IMR-90 (cell line): Measurements from ENCODE around the gene RASGEF1C. TPM values are rescaled to one million over a fixed set of nuclear protein-coding genes. Genes with fewer than 3 reads are reported as not detected.
A peak's percentile ranks its signal among the peaks of the same experiment; 100 is the strongest.

Source experiments
- ATAC-seq: fragments of 200-7000 bp; cut with Tn5 transposase; 2 replicates; pipeline ENCODE4 v1.9.1; 2020; ENCODE audit warnings: low read depth, mild to moderate bottlenecking, moderate library complexity
- BruUV-seq: library from RNA; stranded (reverse); fragments of 400-500 nt; replicated peaks from 2 replicates; lab custom pipeline; 2021; lab: Mats Ljungman, UMichigan
- CTCF ChIA-PET: fragments of 300-600 bp; formaldehyde crosslinking; extraction: SDS; loops from one replicate; lab custom pipeline; 2021; ENCODE audit warnings: antibody characterized with exemption; lab: Yijun Ruan, JAX
- POLR2A ChIA-PET: fragments of 300-600 bp; sonication (Branson Sonifier 250); formaldehyde crosslinking; loops from one replicate; lab custom pipeline; 2022; ENCODE audit warnings: antibody characterized with exemption; ENCODE audit not compliant: unreplicated experiment; lab: Charles Lee
- DNase-seq: peaks from one replicate; pipeline ENCODE4 v3.0.0; 2013
- H2AFZ ChIP-seq: replicated peaks from 2 replicates; pipeline ENCODE3; 2013; ENCODE audit warnings: low read length, mild to moderate bottlenecking; ENCODE audit not compliant: poor library complexity
- H2AK5ac ChIP-seq: 2 replicates; pipeline ENCODE4 v1.6.1; 2013; ENCODE audit warnings: low read depth, low read length, inconsistent platforms
- H2AK9ac ChIP-seq: replicated peaks from 2 replicates; pipeline ENCODE3; 2013; ENCODE audit warnings: mild to moderate bottlenecking, low read depth, low read length, moderate library complexity; ENCODE audit not compliant: poor library complexity
- H2BK120ac ChIP-seq: 2 replicates; pipeline ENCODE4 v1.6.1; 2013; ENCODE audit warnings: low read depth, low read length, inconsistent platforms
- H2BK15ac ChIP-seq: 3 replicates; pipeline ENCODE4 v1.6.1; 2013; ENCODE audit warnings: low read depth, low read length, inconsistent platforms
- H2BK20ac ChIP-seq: 2 replicates; pipeline ENCODE4 v1.6.1; 2013; ENCODE audit warnings: low read depth, mild to moderate bottlenecking, inconsistent platforms, low read length, moderate library complexity
- H2BK5ac ChIP-seq: 2 replicates; pipeline ENCODE4 v1.6.1; 2013; ENCODE audit warnings: mild to moderate bottlenecking, low read depth, low read length, inconsistent platforms; ENCODE audit not compliant: poor library complexity, severe bottlenecking
- H3K14ac ChIP-seq: replicated peaks from 2 replicates; pipeline ENCODE4 v1.6.1; 2013; ENCODE audit warnings: low read depth, low read length, inconsistent platforms
- H3K18ac ChIP-seq: 2 replicates; pipeline ENCODE4 v1.6.1; 2013; ENCODE audit warnings: low read depth, low read length, control low read depth
- H3K23ac ChIP-seq: 2 replicates; pipeline ENCODE4 v1.6.1; 2013; ENCODE audit warnings: low read depth, low read length, inconsistent platforms
- H3K27ac ChIP-seq: 2 replicates; pipeline ENCODE4 v1.5.1; 2013; ENCODE audit warnings: mild to moderate bottlenecking, control low read depth, low read length; ENCODE audit not compliant: insufficient read depth
- H3K27me3 ChIP-seq: 2 replicates; pipeline ENCODE4 v1.6.1; 2013; ENCODE audit warnings: low read length; ENCODE audit not compliant: control insufficient read depth, insufficient read depth
- H3K36me3 ChIP-seq: 2 replicates; pipeline ENCODE4 v1.6.1; 2013; ENCODE audit warnings: low read length, mixed read lengths; ENCODE audit not compliant: control insufficient read depth, insufficient read depth
- H3K4ac ChIP-seq: 2 replicates; pipeline ENCODE4 v1.6.1; 2013; ENCODE audit warnings: low read depth, low read length, inconsistent platforms
- H3K4me1 ChIP-seq: 2 replicates; pipeline ENCODE4 v1.6.1; 2013; ENCODE audit warnings: low read length, mixed read lengths; ENCODE audit not compliant: control insufficient read depth, insufficient read depth
- H3K4me2 ChIP-seq: 2 replicates; pipeline ENCODE4 v1.6.1; 2013; ENCODE audit warnings: low read depth, mild to moderate bottlenecking, control low read depth, low read length, moderate library complexity
- H3K4me3 ChIP-seq: 2 replicates; pipeline ENCODE4 v1.5.1; 2013; ENCODE audit warnings: low read depth, mild to moderate bottlenecking, control low read depth, low read length, moderate library complexity; ENCODE audit not compliant: insufficient read depth
- H3K56ac ChIP-seq: 2 replicates; pipeline ENCODE4 v1.6.1; 2013; ENCODE audit warnings: low read length, inconsistent platforms; ENCODE audit not compliant: insufficient read depth; ENCODE audit errors: extremely low read depth
- H3K79me1 ChIP-seq, 2 experiments: 2 replicates each; pipeline ENCODE4 v1.6.1; 2013; ENCODE audit warnings: low read length in 2 of 2, inconsistent platforms in 1 of 2, low read depth in 1 of 2
- H3K9ac ChIP-seq: 2 replicates; pipeline ENCODE4 v1.6.1; 2013; ENCODE audit warnings: low read depth, low read length, control low read depth
- H3K9me1 ChIP-seq: 2 replicates; pipeline ENCODE4 v1.6.1; 2013; ENCODE audit warnings: low read length, inconsistent platforms; ENCODE audit not compliant: insufficient read depth
- H3K9me3 ChIP-seq: 2 replicates; pipeline ENCODE4 v1.6.1; 2013; ENCODE audit warnings: low read length; ENCODE audit not compliant: control insufficient read depth, insufficient read depth
- H4K20me1 ChIP-seq: 2 replicates; pipeline ENCODE4 v1.6.1; 2013; ENCODE audit warnings: low read length, inconsistent platforms; ENCODE audit not compliant: insufficient read depth
- H4K5ac ChIP-seq: 2 replicates; pipeline ENCODE4 v1.6.1; 2013; ENCODE audit warnings: mild to moderate bottlenecking, low read depth, low read length, control low read depth
- H4K8ac ChIP-seq, 2 experiments: 2 replicates each; pipeline ENCODE4 v1.6.1; 2013; ENCODE audit warnings: low read depth in 2 of 2, low read length in 2 of 2, control low read depth in 1 of 2, inconsistent platforms in 1 of 2
- H4K91ac ChIP-seq: 2 replicates; pipeline ENCODE4 v1.6.1; 2013; ENCODE audit warnings: low read depth, low read length, inconsistent platforms; ENCODE audit not compliant: insufficient read depth
- CEBPB ChIP-seq: IDR thresholded peaks from 2 replicates; pipeline ENCODE4 v1.6.1; 2012; ENCODE audit warnings: low read depth, low read length, improper control_type of control experiment
- FOS ChIP-seq: fragments of 150-350 bp; IDR thresholded peaks from 2 replicates; pipeline ENCODE4 v1.6.1; 2016; ENCODE audit warnings: low read depth, low read length
- MAZ ChIP-seq: IDR thresholded peaks from 2 replicates; pipeline ENCODE4 v1.6.1; 2012; ENCODE audit warnings: low read depth, mild to moderate bottlenecking, low read length, improper control_type of control experiment, moderate library complexity, borderline replicate concordance
- POLR2A ChIP-seq: IDR thresholded peaks from 2 replicates; pipeline ENCODE4 v1.6.1; 2012; ENCODE audit warnings: mild to moderate bottlenecking, low read depth, low read length
- RAD21 ChIP-seq: IDR thresholded peaks from 2 replicates; pipeline ENCODE4 v1.6.1; 2012; ENCODE audit warnings: low read length, improper control_type of control experiment
- RCOR1 ChIP-seq: IDR thresholded peaks from 2 replicates; pipeline ENCODE4 v1.6.1; 2012; ENCODE audit warnings: mild to moderate bottlenecking, low read length, improper control_type of control experiment; ENCODE audit not compliant: insufficient replicate concordance
- RFX5 ChIP-seq: IDR thresholded peaks from 2 replicates; pipeline ENCODE4 v1.8.0; 2012; ENCODE audit warnings: low read depth, mild to moderate bottlenecking, low read length, moderate library complexity
- SMC3 ChIP-seq: fragments of 150-350 bp; IDR thresholded peaks from 2 replicates; pipeline ENCODE4 v1.6.1; 2016; ENCODE audit warnings: low read depth, mild to moderate bottlenecking, antibody characterized with exemption, low read length, moderate library complexity
- USF2 ChIP-seq: fragments of 150-350 bp; IDR thresholded peaks from 2 replicates; pipeline ENCODE4 v1.6.1; 2017; ENCODE audit warnings: mild to moderate bottlenecking, antibody characterized with exemption, low read length, low read depth
- WGBS, 2 experiments: methylation state at CpG; one replicate each; pipeline versions ENCODE4 v1.1.5 to v1.1.7; 2013; ENCODE audit warnings: missing lambda C conversion rate in 2 of 2; ENCODE audit not compliant: insufficient read length in 1 of 2; ENCODE audit errors: extremely low coverage in 2 of 2; 5-methylcytosine and 5-hydroxymethylcytosine counted together
- dilution Hi-C: fragments of 300-500 bp; cut with HindIII; formaldehyde crosslinking; loops from one replicate; pipeline ENCODE4 v1.14.3; 2018; ENCODE audit warnings: low sequenced_read_pairs; ENCODE audit not compliant: unreplicated experiment
- in situ Hi-C: fragments of 300-500 bp; cut with MboI; formaldehyde crosslinking; loops from 3 replicates; pipeline ENCODE4 v1.14.3; 2019; ENCODE audit warnings: low sequenced_read_pairs, inconsistent platforms, mixed read lengths
- intact Hi-C: fragments of 100-400 bp; cut with micrococcal nuclease; formaldehyde crosslinking; loops from 2 replicates; pipeline ENCODE4 v1.10.0; 2022
- polyA plus RNA-seq, 3 experiments: library from polyadenylated mRNA; depleted of rRNA; stranded (reverse); fragments of >200 nt; gene quantifications; 2 replicates each; pipeline ENCODE4 v1.2.3, GENCODE V29; 2012; ENCODE audit warnings: low replicate concordance in 1 of 3
- total RNA-seq: library from RNA; depleted of rRNA; stranded (reverse); fragments of >200 nt; gene quantifications from 2 replicates; pipeline ENCODE4 v1.2.3, GENCODE V29; 2012

Gene RASGEF1C
- total and polyA plus RNA-seq, 2 of the 4 experiments (the other 2 are of a cell fraction): not detected

GRCh38 chr5:180136630-180137381 is 72.2 kb downstream of the RASGEF1C start:
- H2BK5ac ChIP-seq: no peak overlapping the region
- H2AK5ac ChIP-seq: no peak overlapping the region
- peaks cover 2% of the 10 kb centered on the region; the same call in 1 of the 2 replicates for H3K4me1 ChIP-seq
- peaks cover 28% of the 10 kb centered on the region for H3K27me3 ChIP-seq
- no peaks in the 10 kb centered on the region for H3K36me3 ChIP-seq
- no peaks in the 10 kb centered on the region for H3K9me1 ChIP-seq
- H3K9ac ChIP-seq: no peak overlapping the region
- H4K91ac ChIP-seq: no peak overlapping the region
- no peak overlapping the region for H2BK20ac ChIP-seq
- intact Hi-C loops (no loop called here), in situ Hi-C loops (loop anchor here (25.0 kb wide), 1 partner anchor 325 kb away; no protein-coding TSS in a partner anchor), dilution Hi-C loops (no loop called here)
- H4K5ac ChIP-seq: no peak overlapping the region
- WGBS, 2 experiments: 93% methylated on average over 18 of the region's 38 CpGs; no CpG with 5 or more reads in 1 of the 2 experiments
- no peak overlapping the region for H3K4me2 ChIP-seq
- no peak overlapping the region for H3K18ac ChIP-seq
- no peak overlapping the region for H2AFZ ChIP-seq
- no peak overlapping the region for H2BK120ac ChIP-seq
- TF ChIP-seq MAZ: no peak
- TF ChIP-seq CEBPB: no peak
- TF ChIP-seq RFX5: no peak
- TF ChIP-seq POLR2A: no peak
- no peak for TF ChIP-seq SMC3
- TF ChIP-seq FOS: no peak
- 0 out of 2 replicates have a peak, but pooled peaks have one; percentile 9 for TF ChIP-seq USF2
- no peak for TF ChIP-seq RCOR1
- no peak for TF ChIP-seq RAD21
- no peaks in the 10 kb centered on the region for H3K79me1 ChIP-seq
- no peak for DNase-seq
- H3K23ac ChIP-seq: no peak overlapping the region
- ATAC-seq: no peak
- H2AK9ac ChIP-seq: no peak overlapping the region
- POLR2A ChIA-PET: no interaction called here
- H3K4ac ChIP-seq: no peak overlapping the region
- H3K56ac ChIP-seq: no peak overlapping the region
- no TSS peak for BruUV-seq
- H4K8ac ChIP-seq: no peak overlapping the region
- CTCF ChIA-PET: interaction anchor here (0.6 kb wide), 1 partner anchor 470 kb away, joined by 3 read pairs; no protein-coding TSS in a partner anchor
- H2BK15ac ChIP-seq: no peak overlapping the region
- H3K14ac ChIP-seq: no peak overlapping the region
- no peak overlapping the region for H3K4me3 ChIP-seq
- no peak overlapping the region for H3K27ac ChIP-seq
- H4K20me1 ChIP-seq: no peaks in the 10 kb centered on the region; the same call in 1 of the 2 replicates
- H3K9me3 ChIP-seq: no peaks in the 10 kb centered on the region; the same call in 1 of the 2 replicates
